Transverse colon (tissue), 3 donors: ENCODE results near the gene CGB3.

Experiments
- CTCF ChIP-seq, 5 experiments: fragments of 200-600 bp in 3 of 5; fragments of 450-650 bp in 2 of 5; sonication (generic) in 3 of 5; IDR thresholded peaks; 1 replicate in 2 of 5; 2 replicates in 3 of 5; pipeline ENCODE4 v1.5.1; 2016 to 2017; ENCODE audit warnings: antibody characterized with exemption in 5 of 5, inconsistent platforms in 3 of 5, mild to moderate bottlenecking in 2 of 5, moderate library complexity in 1 of 5
- EP300 ChIP-seq: sonication (generic); formaldehyde crosslinking; IDR thresholded peaks from one replicate; pipeline ENCODE4 v1.6.1; 2017; ENCODE audit warnings: antibody characterized with exemption, low read depth
- POLR2A ChIP-seq: fragments of 450-650 bp; IDR thresholded peaks from one replicate; pipeline ENCODE4 v1.6.1; 2016; ENCODE audit warnings: antibody characterized with exemption, mild to moderate bottlenecking, moderate library complexity

DNA sequence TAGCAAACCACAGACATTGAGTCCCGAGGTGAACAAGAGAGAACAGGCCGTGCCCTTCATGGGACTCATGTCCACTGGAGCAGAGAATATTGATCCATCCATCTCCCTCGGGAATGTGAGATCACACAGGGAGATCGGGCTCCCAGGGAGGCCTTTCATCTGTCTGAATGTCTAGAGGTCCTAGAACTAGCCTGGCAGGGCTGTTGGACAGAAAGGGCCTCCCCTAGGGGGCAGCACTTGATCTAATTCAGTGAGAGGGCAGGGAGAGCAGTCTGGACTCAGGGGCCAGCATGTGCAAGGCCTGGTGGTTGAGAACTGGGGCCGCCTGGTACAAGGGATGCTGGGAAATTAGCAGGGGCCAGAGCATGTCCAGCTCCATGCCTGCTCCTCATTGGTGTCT, 26.2 kb downstream of the CGB3 start:
- TF ChIP-seq POLR2A (no peak), CTCF (IDR thresholded peaks at IDR 0.05) (peak; percentile 22 to 40 (median 34)), EP300 (no peak)
